HepG2 (cell line): ENCODE data around the gene KCNMA1. TPM values are rescaled to one million over a fixed set of nuclear protein-coding genes. Genes with fewer than 3 reads are reported as not detected.

ENCODE experiments used
- ATAC-seq: fragments of 200-7000 bp; cut with Tn5 transposase; 3 replicates; pipeline ENCODE4 v1.9.1; 2020; ENCODE audit warnings: mild to moderate bottlenecking, moderate library complexity
- BruUV-seq: library from RNA; stranded (reverse); fragments of 400-500 nt; replicated peaks from 2 replicates; lab custom pipeline; 2021; lab: Mats Ljungman, UMichigan
- CTCF ChIA-PET: fragments of 300-600 bp; formaldehyde crosslinking; extraction: SDS; loops from one replicate; lab custom pipeline; 2021; ENCODE audit warnings: low total read pairs, inconsistent platforms, low intra/inter-chr PET ratio; lab: Yijun Ruan, JAX
- POLR2A ChIA-PET: fragments of 350-600 bp; sonication (Branson Sonifier 250); formaldehyde crosslinking; loops from one replicate; lab custom pipeline; 2020; ENCODE audit warnings: antibody characterized with exemption, inconsistent platforms; lab: Yijun Ruan, JAX
- DNase-seq: peaks from one replicate; pipeline ENCODE4 v3.0.0-alpha.2; 2015; ENCODE audit warnings: low spot score
- FAIRE-seq: peaks from 3 replicates; lab custom pipeline; 2011; peaks lifted over from hg19 to GRCh38; lab: Jason Lieb, UNC
- H2AFZ ChIP-seq: one replicate; pipeline ENCODE4 v1.6.1; 2011; ENCODE audit warnings: low read length, inconsistent platforms
- H3K27ac ChIP-seq: fragments of 300-600 bp; 3 replicates; pipeline ENCODE4 v1.8.0; 2011; ENCODE audit warnings: mixed run types, mild to moderate bottlenecking, mixed read lengths, low read length, inconsistent platforms; ENCODE audit not compliant: insufficient read depth; ENCODE audit errors: extremely low read length
- H3K27me3 ChIP-seq, 2 experiments: fragments of 200-600 bp in 1 of 2; 2 replicates in 1 of 2; 3 replicates in 1 of 2; pipeline versions ENCODE4 v1.6.0 to v1.8.0; 2011; ENCODE audit warnings: low read length in 2 of 2, mild to moderate bottlenecking in 2 of 2, moderate library complexity in 2 of 2, inconsistent platforms in 1 of 2; ENCODE audit not compliant: insufficient read depth in 2 of 2, control insufficient read depth in 1 of 2
- H3K36me3 ChIP-seq, 2 experiments: fragments of 200-600 bp in 1 of 2; replicated peaks in 1 of 2; 2 replicates in 1 of 2; 3 replicates in 1 of 2; pipeline versions ENCODE4 v1.5.1 to v1.8.0; 2011; ENCODE audit warnings: low read length in 2 of 2, inconsistent platforms in 1 of 2; ENCODE audit not compliant: insufficient read depth in 2 of 2, control insufficient read depth in 1 of 2
- H3K4me1 ChIP-seq: 2 replicates; pipeline ENCODE4 v1.5.1; 2012; ENCODE audit warnings: low read length, inconsistent platforms; ENCODE audit not compliant: insufficient read depth
- H3K4me2 ChIP-seq: 2 replicates; pipeline ENCODE4 v1.6.0; 2011; ENCODE audit warnings: low read depth, low read length, inconsistent platforms
- H3K4me3 ChIP-seq, 3 experiments: fragments of 200-600 bp in 1 of 3; sonication (generic), shearing (Covaris generic) in 1 of 3; replicated peaks in 1 of 3; 2 replicates each; pipeline ENCODE4 v1.5.1; 2011 to 2016; ENCODE audit warnings: low read length in 3 of 3, inconsistent platforms in 2 of 3, low read depth in 2 of 3, mild to moderate bottlenecking in 2 of 3, control low read depth in 1 of 3, mixed read lengths in 1 of 3; ENCODE audit not compliant: insufficient read depth in 1 of 3
- H3K79me2 ChIP-seq: one replicate; pipeline ENCODE4 v1.6.1; 2011; ENCODE audit warnings: low read length, inconsistent platforms; ENCODE audit not compliant: insufficient read depth
- H3K9ac ChIP-seq: 2 replicates; pipeline ENCODE4 v1.6.0; 2011; ENCODE audit warnings: mild to moderate bottlenecking, low read depth, low read length, inconsistent platforms; ENCODE audit not compliant: insufficient read depth
- H3K9me3 ChIP-seq: 2 replicates; pipeline ENCODE4 v1.5.1; 2012; ENCODE audit warnings: mild to moderate bottlenecking, low read length
- H4K20me1 ChIP-seq: 2 replicates; pipeline ENCODE4 v1.6.0; 2011; ENCODE audit warnings: inconsistent platforms, mild to moderate bottlenecking, low read length, moderate library complexity; ENCODE audit not compliant: insufficient read depth
- EHMT2 ChIP-seq: fragments of 200-600 bp; sonication (generic); IDR thresholded peaks from 2 replicates; pipeline ENCODE4 v1.7.0; 2017; ENCODE audit warnings: antibody characterized with exemption, low read depth, low read length, borderline replicate concordance
- HIVEP1 ChIP-seq: sonication (generic); formaldehyde crosslinking; IDR thresholded peaks from 2 replicates; pipeline ENCODE4 v1.4.0; 2020; ENCODE audit warnings: mild to moderate bottlenecking, missing genetic modification reagents
- KLF16 ChIP-seq, 2 experiments: sonication (generic) in 1 of 2; formaldehyde crosslinking in 1 of 2; IDR thresholded peaks; 2 replicates each; pipeline versions ENCODE4 v1.6.1 to v1.8.0; 2016 to 2023; ENCODE audit warnings: missing genetic modification reagents in 2 of 2, missing compliant biosample characterization in 1 of 2
- MLX ChIP-seq: IDR thresholded peaks from 2 replicates; pipeline ENCODE4 v1.6.1; 2016
- MYNN ChIP-seq: sonication (generic); formaldehyde crosslinking; IDR thresholded peaks from 2 replicates; pipeline ENCODE4 v1.4.0; 2020; ENCODE audit warnings: mild to moderate bottlenecking, low read depth, missing genetic modification reagents
- MZF1 ChIP-seq: sonication (generic); formaldehyde crosslinking; IDR thresholded peaks from 2 replicates; pipeline ENCODE4 v1.8.1; 2023; ENCODE audit warnings: mild to moderate bottlenecking, missing genetic modification reagents, borderline replicate concordance
- NFE2 ChIP-seq: sonication (generic); formaldehyde crosslinking; IDR thresholded peaks from 2 replicates; pipeline ENCODE4 v1.4.0; 2020; ENCODE audit warnings: missing genetic modification reagents
- NR1H2 ChIP-seq: sonication (generic); formaldehyde crosslinking; IDR thresholded peaks from 2 replicates; pipeline ENCODE4 v1.8.1; 2022; ENCODE audit warnings: low read depth, missing genetic modification reagents, borderline replicate concordance
- PATZ1 ChIP-seq: sonication (generic); formaldehyde crosslinking; IDR thresholded peaks from 2 replicates; pipeline ENCODE4 v1.4.0; 2020; ENCODE audit warnings: missing genetic modification reagents
- RAD51 ChIP-seq: fragments of 450-650 bp; IDR thresholded peaks from 2 replicates; pipeline ENCODE4 v1.6.1; 2016; ENCODE audit warnings: borderline replicate concordance
- SRSF1 ChIP-seq: fragments of 200-400 bp; formaldehyde crosslinking; optimal IDR thresholded peaks from 2 replicates; pipeline ENCODE3; 2017; ENCODE audit warnings: mild to moderate bottlenecking, low read depth, low read length, moderate library complexity
- ZBTB1 ChIP-seq: sonication (generic); formaldehyde crosslinking; IDR thresholded peaks from 2 replicates; pipeline ENCODE4 v1.4.0; 2020; ENCODE audit warnings: missing genetic modification reagents, borderline replicate concordance
- ZBTB38 ChIP-seq: sonication (generic); formaldehyde crosslinking; IDR thresholded peaks from 2 replicates; pipeline ENCODE4 v1.5.1; 2020; ENCODE audit warnings: mild to moderate bottlenecking, missing genetic modification reagents
- ZKSCAN5 ChIP-seq: sonication (generic); formaldehyde crosslinking; IDR thresholded peaks from 2 replicates; pipeline ENCODE4 v1.5.1; 2020; ENCODE audit warnings: mild to moderate bottlenecking, missing genetic modification reagents
- ZNF3 ChIP-seq: IDR thresholded peaks from 2 replicates; pipeline ENCODE4 v1.7.0; 2017; ENCODE audit warnings: inconsistent platforms
- ZNF326 ChIP-seq: sonication (generic); formaldehyde crosslinking; IDR thresholded peaks from 2 replicates; pipeline ENCODE4 v1.4.0; 2020; ENCODE audit warnings: missing genetic modification reagents, borderline replicate concordance
- ZNF430 ChIP-seq: sonication (generic); formaldehyde crosslinking; IDR thresholded peaks from 2 replicates; pipeline ENCODE4 v1.9.0; 2021; ENCODE audit warnings: mild to moderate bottlenecking, missing genetic modification reagents
- ZNF674 ChIP-seq: sonication (generic); formaldehyde crosslinking; IDR thresholded peaks from 2 replicates; pipeline ENCODE4 v1.5.0; 2020; ENCODE audit warnings: low read depth, mild to moderate bottlenecking, missing genetic modification reagents
- ZNF782 ChIP-seq: sonication (generic); formaldehyde crosslinking; IDR thresholded peaks from 2 replicates; pipeline ENCODE4 v1.4.0; 2020; ENCODE audit warnings: missing genetic modification reagents, mild to moderate bottlenecking, borderline replicate concordance
- WGBS: methylation state at CpG from one replicate; pipeline ENCODE4 v1.1.6; 2017; ENCODE audit warnings: low lambda C conversion rate; 5-methylcytosine and 5-hydroxymethylcytosine counted together
- in situ Hi-C: cut with HindIII; loops from 2 replicates; pipeline ENCODE4 v1.10.0; 2017; ENCODE audit warnings: low pct_unique_long_range_greater_than_20kb; ENCODE audit not compliant: extremely low pct_ligation_motif_present
- intact Hi-C: fragments of 100-400 bp; cut with micrococcal nuclease; formaldehyde crosslinking; loops from one replicate; pipeline ENCODE4 v1.10.0; 2022; ENCODE audit not compliant: unreplicated experiment
- polyA plus RNA-seq, 8 experiments: library from polyadenylated mRNA; depleted of rRNA in 3 of 8; stranded (reverse) in 7 of 8; unstranded in 1 of 8; fragments of >200 nt; fragmentation: Illumina TruSeq in 4 of 8; extraction: Trizol in 4 of 8; gene quantifications; 2 replicates each; pipeline versions ENCODE4 v1.2.1 to v1.2.3, GENCODE V29; 2011 to 2016; ENCODE audit warnings: low read depth in 4 of 8, missing spikeins in 1 of 8, mixed read lengths in 1 of 8; ENCODE audit not compliant: insufficient read depth in 1 of 8
- total RNA-seq, 5 experiments: library from RNA; depleted of rRNA; stranded (reverse); fragments of >200 nt; fragmentation: Illumina TruSeq; extraction: Trizol; gene quantifications; 2 replicates each; pipeline ENCODE4 v1.2.3, GENCODE V29; 2016; ENCODE audit warnings: low read depth in 1 of 5

KCNMA1 gene
- total and polyA plus RNA-seq, 2 of the 13 experiments (the other 11 are each of a cell fraction or from before 2014, with no cell fraction given) = 0.02 TPM; not detected in 1

- FAIRE-seq = no peak
- CTCF ChIA-PET = no interaction called here
- Histone ChIP-seq H3K4me1 (no peaks in the 10 kb centered on the region), H3K27ac (no peak overlapping the region), H3K36me3 (no peaks in the 10 kb centered on the region), H3K9ac (no peak overlapping the region), H3K27me3 (peaks cover 0 to 4% of the 10 kb centered on the region in 2 experiments; a peak in 1 of 5 replicates), H3K4me2 (no peak overlapping the region), H3K4me3 (no peak overlapping the region), H4K20me1 (no peaks in the 10 kb centered on the region), H2AFZ (no peak overlapping the region), H3K9me3 (no peaks in the 10 kb centered on the region), H3K79me2 (no peaks in the 10 kb centered on the region)
- no peak for ATAC-seq
- POLR2A ChIA-PET = no interaction called here
- in situ Hi-C loops (no loop called here), intact Hi-C loops (no loop called here)
- DNase-seq = no peak
- no TSS peak for BruUV-seq
- TF ChIP-seq ZNF674 (no peak), HIVEP1 (CRISPR knock-in tag) (no peak), RAD51 (no peak), MLX (CRISPR knock-in tag) (no peak), ZBTB1 (CRISPR knock-in tag) (no peak)
Observed at GRCh38 chr10:77357185-77357584, 280.4 kb downstream of the KCNMA1 start.

- ChIA-PET POLR2A (no interaction called here), CTCF (no interaction called here)
- no peaks in the 10 kb centered on the region for H3K9me3 ChIP-seq
- ATAC-seq = no peak
- no peak overlapping the region for H3K9ac ChIP-seq
- no peak overlapping the region for H3K4me2 ChIP-seq
- H3K27me3 ChIP-seq = 0 out of 5 replicates have a peak, but pooled peaks cover 0 to 4% of the 10 kb centered on the region in 2 experiments
- FAIRE-seq = no peak
- no peak for DNase-seq
- H3K36me3 ChIP-seq = no peaks in the 10 kb centered on the region
- intact Hi-C loops = no loop called here
- H3K4me3 ChIP-seq = no peak overlapping the region
- H3K4me1 ChIP-seq = no peaks in the 10 kb centered on the region
- in situ Hi-C loops = no loop called here
- no peak overlapping the region for H3K27ac ChIP-seq
- no peaks in the 10 kb centered on the region for H4K20me1 ChIP-seq
- no peaks in the 10 kb centered on the region for H3K79me2 ChIP-seq
- no peak overlapping the region for H2AFZ ChIP-seq
- BruUV-seq = no TSS peak
- under 1% methylated on average over 4 of the region's 4 CpGs for WGBS
- TF ChIP-seq ZNF3 = no peak
- no peak for TF ChIP-seq ZNF326 (CRISPR knock-in tag)
- TF ChIP-seq NFE2 (CRISPR knock-in tag) = no peak
- TF ChIP-seq ZNF782 (CRISPR knock-in tag) = no peak
- no peak for TF ChIP-seq PATZ1
- TF ChIP-seq KLF16 (CRISPR knock-in tag; IDR thresholded peaks at IDR 0.05) = no peak
- TF ChIP-seq MZF1 (CRISPR knock-in tag) = no peak
- no peak for TF ChIP-seq ZNF430 (CRISPR knock-in tag)
- TF ChIP-seq EHMT2 = no peak
- no peak for TF ChIP-seq MYNN (CRISPR knock-in tag)
- TF ChIP-seq SRSF1 = no peak
- TF ChIP-seq ZKSCAN5 (CRISPR knock-in tag) = no peak
- TF ChIP-seq NR1H2 = no peak
- no peak for TF ChIP-seq ZBTB38 (CRISPR knock-in tag)
Observed at GRCh38 chr10:77355844-77356243, 281.8 kb downstream of the KCNMA1 start.
